ENCODE results near the gene KCNJ12. TPM values are rescaled to one million over a fixed set of nuclear protein-coding genes. Genes with fewer than 3 reads are reported as not detected.
"Not testable (repeated sequence)": the region's sequence is repeated elsewhere in the genome, so short reads cannot be mapped to it uniquely, and the experiment has no call there.

Gene KCNJ12
- total and polyA plus RNA-seq, 3 donors from 2014 or later = 2.4 to 5.4 (median 2.8) TPM

DNA sequence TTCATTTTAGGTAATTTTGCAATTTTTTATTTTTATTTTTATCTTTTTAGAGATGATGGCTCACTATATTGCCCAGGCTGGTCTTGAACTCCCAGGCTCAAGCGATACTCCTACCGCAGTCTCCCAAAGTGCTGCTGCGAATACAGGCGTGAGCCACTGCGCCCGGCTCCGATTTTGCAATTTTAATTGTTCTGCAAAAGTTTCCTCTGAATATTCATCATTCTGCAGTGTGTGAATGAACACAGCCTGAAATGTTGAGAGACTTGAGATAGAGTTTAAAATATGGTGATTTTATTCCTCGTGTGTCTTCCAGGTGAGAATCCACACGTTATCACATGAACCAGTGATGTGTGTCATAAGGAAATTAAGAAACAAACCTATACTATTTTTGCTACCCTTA, 75.8 kb downstream of the KCNJ12 start:
- no peak for DNase-seq

DNA sequence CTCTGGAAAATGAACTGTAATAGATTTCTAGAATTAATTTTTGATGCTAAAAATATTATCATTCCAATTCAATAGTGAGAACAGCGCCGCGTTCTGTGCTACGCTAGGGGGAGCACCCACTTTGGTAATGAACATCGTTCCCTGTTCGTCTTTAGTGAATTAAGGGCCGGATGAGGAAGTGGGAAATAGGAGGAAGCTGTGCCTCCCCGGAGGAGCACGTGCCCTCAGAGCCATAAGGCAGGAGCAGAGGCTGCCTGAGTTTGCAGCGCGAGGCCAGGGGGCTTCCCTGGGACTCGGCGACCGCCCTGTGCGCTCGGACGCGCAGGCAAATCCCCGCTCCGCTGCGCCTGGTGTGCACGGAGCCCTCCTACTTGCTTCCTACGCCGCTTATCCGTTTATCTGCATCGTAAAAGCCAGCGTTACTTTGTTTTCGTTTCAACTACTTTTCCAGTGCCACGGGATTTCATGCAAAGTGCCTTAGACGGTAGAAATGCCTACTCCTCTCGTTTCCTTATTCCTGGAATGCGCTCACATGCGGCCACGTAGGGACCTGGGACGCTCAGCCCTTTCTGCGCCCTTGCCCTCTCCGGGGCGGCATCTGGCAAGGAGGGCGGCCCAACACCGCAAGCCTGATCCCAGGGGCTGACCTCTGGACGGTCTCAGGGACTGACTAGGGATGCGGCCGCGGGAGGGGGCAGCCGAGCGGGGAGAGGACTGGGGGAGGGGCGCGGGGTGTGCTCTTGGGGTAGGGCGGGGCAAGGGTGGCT, 76.4 kb downstream of the KCNJ12 start:
- Histone ChIP-seq H3K4me3 (peak overlapping the region; percentile 8 to 15), H3K27ac (no peak overlapping the region), H3K36me3 (ENCODE audit: low read depth, missing control alignments) (no peaks in the 10 kb centered on the region), H3K4me1 (no peaks in the 10 kb centered on the region), H3K27me3 (no peaks in the 10 kb centered on the region), H3K9me3 (no peaks in the 10 kb centered on the region)
- intact Hi-C loops (cut with DNase I; ENCODE audit: low total_unique reads) = no loop called here
- 6% methylated on average over 36 to 49 of the region's 49 CpGs for WGBS, 2 donors
- TF ChIP-seq, protein P1, sequence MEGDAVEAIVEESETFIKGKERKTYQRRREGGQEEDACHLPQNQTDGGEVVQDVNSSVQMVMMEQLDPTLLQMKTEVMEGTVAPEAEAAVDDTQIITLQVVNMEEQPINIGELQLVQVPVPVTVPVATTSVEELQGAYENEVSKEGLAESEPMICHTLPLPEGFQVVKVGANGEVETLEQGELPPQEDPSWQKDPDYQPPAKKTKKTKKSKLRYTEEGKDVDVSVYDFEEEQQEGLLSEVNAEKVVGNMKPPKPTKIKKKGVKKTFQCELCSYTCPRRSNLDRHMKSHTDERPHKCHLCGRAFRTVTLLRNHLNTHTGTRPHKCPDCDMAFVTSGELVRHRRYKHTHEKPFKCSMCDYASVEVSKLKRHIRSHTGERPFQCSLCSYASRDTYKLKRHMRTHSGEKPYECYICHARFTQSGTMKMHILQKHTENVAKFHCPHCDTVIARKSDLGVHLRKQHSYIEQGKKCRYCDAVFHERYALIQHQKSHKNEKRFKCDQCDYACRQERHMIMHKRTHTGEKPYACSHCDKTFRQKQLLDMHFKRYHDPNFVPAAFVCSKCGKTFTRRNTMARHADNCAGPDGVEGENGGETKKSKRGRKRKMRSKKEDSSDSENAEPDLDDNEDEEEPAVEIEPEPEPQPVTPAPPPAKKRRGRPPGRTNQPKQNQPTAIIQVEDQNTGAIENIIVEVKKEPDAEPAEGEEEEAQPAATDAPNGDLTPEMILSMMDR (IDR thresholded peaks at IDR 0.05) = peak; percentile 62 to 69 (median 64)
- no peak for TF ChIP-seq POLR2A (IDR thresholded peaks at IDR 0.05)
- peak; percentile 78 for DNase-seq

More for the DNA sequence above, 75.8 kb downstream of the KCNJ12 start:
- H3K36me3 ChIP-seq (ENCODE audit: low read depth, missing control alignments) = no peaks in the 10 kb centered on the region
- TF ChIP-seq, protein P1 (IDR thresholded peaks at IDR 0.05) = no peak
- TF ChIP-seq POLR2A (IDR thresholded peaks at IDR 0.05) = no peak
- no peaks in the 10 kb centered on the region for H3K4me1 ChIP-seq
- H3K4me3 ChIP-seq = no peak overlapping the region
- no peak overlapping the region for H3K27ac ChIP-seq
- no peaks in the 10 kb centered on the region for H3K9me3 ChIP-seq
- 42 to 51% methylated on average over 9 of the region's 9 CpGs for WGBS, 2 donors
- intact Hi-C loops (cut with DNase I; ENCODE audit: low total_unique reads) = no loop called here
- H3K27me3 ChIP-seq = no peaks in the 10 kb centered on the region

DNA sequence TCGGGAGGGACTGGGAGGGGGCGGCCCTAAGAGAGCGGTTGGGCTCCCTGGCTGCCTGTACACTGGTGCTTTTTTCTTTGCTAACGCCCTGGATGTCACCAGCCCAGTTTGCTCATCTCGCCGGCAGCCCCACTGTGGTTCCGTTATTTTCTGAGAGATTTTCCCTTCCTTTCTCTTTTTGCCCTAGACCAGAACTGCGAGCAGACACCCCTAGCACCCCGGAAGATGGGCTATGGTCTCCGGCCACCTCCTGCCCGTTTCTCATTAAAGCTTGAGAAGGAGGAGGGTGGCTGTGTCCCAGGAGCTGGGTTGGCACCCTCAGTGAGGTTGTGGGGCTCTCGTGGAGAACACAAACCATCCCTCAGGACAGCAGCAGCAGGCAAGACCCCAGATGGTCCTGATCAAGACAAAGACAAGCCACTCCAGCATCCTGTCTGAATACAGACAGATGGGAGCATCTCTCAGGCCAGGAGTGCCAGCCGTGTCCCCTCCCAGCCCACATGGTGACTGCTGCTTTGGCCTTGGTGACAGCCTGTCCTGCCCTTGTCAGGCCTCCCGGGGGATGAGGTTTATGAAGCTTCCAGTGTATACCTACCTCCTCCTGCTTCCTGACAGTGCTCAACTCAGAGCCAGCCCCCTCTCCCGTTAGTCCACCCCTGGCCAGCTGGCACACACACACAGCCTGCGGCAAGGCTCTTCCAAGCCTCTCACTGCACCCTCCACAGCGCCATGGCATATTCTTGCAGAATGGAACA, 77.2 kb downstream of the KCNJ12 start:
- Histone ChIP-seq H3K27ac (no peak overlapping the region), H3K4me1 (no peaks in the 10 kb centered on the region), H3K4me3 (peak overlapping the region; percentile 8 to 15), H3K27me3 (no peaks in the 10 kb centered on the region), H3K36me3 (ENCODE audit: low read depth, missing control alignments) (no peaks in the 10 kb centered on the region), H3K9me3 (no peaks in the 10 kb centered on the region)
- intact Hi-C loops (cut with DNase I; ENCODE audit: low total_unique reads) = no loop called here
- 66 to 67% methylated on average over 12 to 17 of the region's 17 CpGs for WGBS, 2 donors
- no peak for TF ChIP-seq POLR2A (IDR thresholded peaks at IDR 0.05)
- no peak for DNase-seq

DNA sequence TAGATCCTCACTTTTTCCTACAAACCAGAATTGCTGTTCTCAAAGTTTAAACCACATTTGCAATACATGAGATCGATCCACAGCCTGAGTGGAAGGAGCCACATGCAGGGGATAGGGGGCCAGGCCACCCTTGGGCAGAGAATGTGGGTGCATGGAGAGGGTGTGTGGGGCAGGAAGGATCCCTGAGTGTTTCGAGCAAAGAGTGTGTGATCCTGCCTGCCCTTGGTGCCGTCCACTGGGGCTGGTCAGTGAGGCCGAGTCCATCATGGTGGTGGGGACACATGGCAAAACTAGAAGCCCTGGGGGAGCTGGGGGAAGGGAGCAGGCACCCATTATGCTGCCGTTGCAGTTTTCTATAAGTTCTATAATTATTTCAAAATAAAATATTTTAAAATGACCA, 77.8 kb downstream of the KCNJ12 start:
- WGBS, 2 donors = 85 to 93% methylated on average over 5 of the region's 5 CpGs
- H3K4me3 ChIP-seq; H3K27ac ChIP-seq; H3K4me1 ChIP-seq; H3K27me3 ChIP-seq; H3K9me3 ChIP-seq; H3K36me3 ChIP-seq (ENCODE audit: low read depth, missing control alignments); DNase-seq; intact Hi-C loops (cut with DNase I; ENCODE audit: low total_unique reads): not testable (repeated sequence)

DNA sequence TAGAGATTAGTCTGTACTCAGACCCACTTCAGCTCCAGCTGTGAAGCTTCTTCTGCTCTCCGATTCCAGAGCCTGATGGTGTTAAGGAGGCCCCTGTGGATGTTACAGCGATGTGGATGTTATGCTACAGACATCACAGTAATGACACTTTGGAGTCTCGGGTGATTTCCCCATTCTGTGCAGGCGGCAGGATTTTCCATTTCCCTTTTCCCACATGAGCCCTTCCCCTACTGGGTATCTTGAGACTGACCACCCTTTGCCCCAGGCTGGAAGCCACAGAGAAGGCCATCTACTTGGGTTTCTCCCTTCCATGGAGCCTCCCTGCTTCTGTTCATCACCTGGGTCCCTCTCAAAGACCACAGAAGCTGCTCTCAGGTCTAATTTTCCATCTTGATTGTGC, 78.3 kb downstream of the KCNJ12 start:
- intact Hi-C loops (cut with DNase I; ENCODE audit: low total_unique reads) = no loop called here
- no peak for DNase-seq
- H3K27me3 ChIP-seq = no peaks in the 10 kb centered on the region
- H3K9me3 ChIP-seq = no peaks in the 10 kb centered on the region
- H3K4me3 ChIP-seq = no peak overlapping the region
- H3K27ac ChIP-seq = no peak overlapping the region
- H3K4me1 ChIP-seq = no peaks in the 10 kb centered on the region
- TF ChIP-seq, protein P1 (IDR thresholded peaks at IDR 0.05) = no peak
- no peak for TF ChIP-seq POLR2A (IDR thresholded peaks at IDR 0.05)
- 86 to 87% methylated on average over 4 of the region's 4 CpGs for WGBS, 2 donors
- no peaks in the 10 kb centered on the region for H3K36me3 ChIP-seq (ENCODE audit: low read depth, missing control alignments)
